GM19324 (cell line): ENCODE measurements around the gene GPR158.

Source experiments
- ATAC-seq: cut with Tn5 transposase; IDR thresholded peaks from one replicate; pipeline ENCODE4 v1.9.1; 2021; ENCODE audit warnings: mild to moderate bottlenecking, moderate library complexity; ENCODE audit not compliant: unreplicated experiment, low FRiP score

The GPR158 gene

DNA sequence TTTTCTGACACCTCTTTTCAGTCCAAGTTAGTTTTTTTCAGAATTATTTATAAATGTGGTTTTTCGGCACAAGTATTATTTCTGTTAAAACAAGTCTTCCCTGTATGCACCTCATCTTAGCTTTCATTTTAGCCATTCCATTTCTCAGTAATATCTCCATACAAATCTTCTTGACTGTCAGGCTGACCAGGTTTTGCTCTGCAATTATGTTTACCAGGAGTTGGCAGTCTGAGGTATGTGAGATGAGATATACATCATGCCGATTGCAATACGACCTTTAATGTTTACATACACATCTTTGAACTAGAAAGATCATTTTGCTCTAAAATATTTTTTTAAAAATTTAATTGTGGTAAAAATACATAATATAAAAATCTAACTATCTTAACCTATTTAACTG lies 209.8 kb downstream of the GPR158 start:
- no peak for ATAC-seq

DNA sequence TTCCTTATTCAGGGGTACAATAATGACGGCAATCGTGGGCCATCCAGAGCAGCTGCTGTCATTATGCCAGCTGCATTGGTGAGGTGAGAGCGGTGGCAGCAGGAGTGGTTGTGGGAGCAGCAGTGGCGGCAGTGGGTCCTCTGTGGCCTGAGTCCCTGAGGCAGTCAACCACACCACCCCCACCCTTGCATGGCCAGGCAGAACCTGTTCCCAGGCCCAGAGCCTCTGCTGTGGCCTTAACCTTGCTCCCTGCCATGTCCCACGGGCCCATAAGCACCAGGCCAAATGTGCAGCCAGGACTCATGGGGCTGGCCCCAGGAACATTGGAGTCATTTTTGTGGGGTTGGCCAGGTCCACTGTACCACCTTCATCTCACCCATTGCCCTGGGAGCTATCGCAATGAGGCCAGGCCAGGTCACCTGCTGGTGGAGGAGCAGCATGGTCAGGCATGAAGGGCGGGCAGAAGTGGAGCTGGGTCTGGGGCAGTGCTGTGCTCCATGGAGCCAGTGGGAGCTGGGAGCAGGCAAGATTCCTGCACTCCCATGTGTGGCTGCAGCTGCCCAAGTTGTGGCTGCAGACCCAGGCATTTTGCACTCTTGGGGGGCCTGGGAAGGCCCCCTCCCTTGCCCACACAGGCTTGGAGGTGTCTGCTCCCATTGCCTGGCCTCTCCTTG lies 213.5 kb downstream of the GPR158 start:
- no peak for ATAC-seq

DNA sequence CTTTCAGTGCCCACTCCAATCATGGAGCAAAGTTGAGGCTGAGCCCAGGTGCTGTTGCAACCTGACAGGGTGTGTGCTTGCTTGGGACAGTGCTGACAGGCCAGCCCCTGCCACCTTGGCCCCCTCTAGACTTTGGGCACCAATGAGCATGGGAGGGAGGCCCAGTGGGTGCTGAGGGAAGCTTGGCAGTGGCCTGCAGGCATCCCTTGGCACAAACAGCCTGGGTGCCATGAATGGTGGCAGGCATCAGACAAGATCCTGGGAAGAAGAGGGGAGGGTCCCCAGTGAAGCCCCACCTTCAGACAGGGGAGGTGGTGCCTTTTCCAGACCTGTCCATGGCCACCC lies 214.0 kb downstream of the GPR158 start:
- no peak for ATAC-seq

- ATAC-seq = no peak
Measured at GRCh38 chr10:25390733-25391132, 215.9 kb downstream of the GPR158 start.

DNA sequence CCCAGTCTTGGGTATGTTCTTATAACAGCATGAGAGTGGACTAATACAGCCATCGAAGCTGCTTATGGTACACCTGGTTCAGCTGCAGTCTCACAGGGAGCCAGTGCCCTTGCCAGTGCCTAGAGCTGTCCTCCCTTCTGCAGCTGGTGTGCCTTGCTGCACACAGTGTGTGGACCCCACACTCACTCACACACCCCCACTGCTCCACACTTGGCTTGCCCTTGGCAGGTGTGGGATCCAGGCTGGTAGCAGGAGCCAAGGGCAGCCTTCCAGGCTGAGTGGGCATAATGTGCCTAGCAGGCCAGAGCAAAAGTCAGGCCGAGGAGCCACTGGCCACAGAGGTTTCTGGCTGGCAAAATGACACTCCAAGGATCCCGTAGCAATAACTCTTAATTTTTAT lies 217.3 kb downstream of the GPR158 start:
- no peak for ATAC-seq

DNA sequence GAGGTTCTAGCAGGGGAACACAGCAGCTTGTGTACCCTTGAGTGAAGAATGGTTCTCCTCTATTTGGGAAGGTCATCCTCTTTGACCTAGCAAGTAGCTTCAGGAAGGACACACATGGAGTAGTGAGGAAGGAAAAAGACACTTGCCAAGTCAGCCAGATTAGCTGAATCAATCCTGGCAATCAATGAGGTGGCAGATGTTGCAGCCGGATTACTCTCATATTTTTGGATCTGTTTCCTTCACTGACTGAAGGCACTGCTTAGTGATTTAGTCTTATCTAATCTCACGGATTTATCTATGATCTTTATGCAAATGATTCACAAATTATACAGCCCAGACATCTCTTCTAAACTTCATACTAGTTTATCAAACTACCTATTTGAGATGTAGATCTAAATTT lies 218.8 kb downstream of the GPR158 start:
- no peak for ATAC-seq

GRCh38 chr10:25398680-25399079 lies 223.9 kb downstream of the GPR158 start:
- no peak for ATAC-seq

GRCh38 chr10:25405871-25406270 lies 231.1 kb downstream of the GPR158 start:
- no peak for ATAC-seq

- ATAC-seq = peak; percentile 87
Measured at GRCh38 chr10:25417611-25418010, 242.8 kb downstream of the GPR158 start.

GRCh38 chr10:25425776-25426175 lies 251.0 kb downstream of the GPR158 start:
- ATAC-seq = no peak

DNA sequence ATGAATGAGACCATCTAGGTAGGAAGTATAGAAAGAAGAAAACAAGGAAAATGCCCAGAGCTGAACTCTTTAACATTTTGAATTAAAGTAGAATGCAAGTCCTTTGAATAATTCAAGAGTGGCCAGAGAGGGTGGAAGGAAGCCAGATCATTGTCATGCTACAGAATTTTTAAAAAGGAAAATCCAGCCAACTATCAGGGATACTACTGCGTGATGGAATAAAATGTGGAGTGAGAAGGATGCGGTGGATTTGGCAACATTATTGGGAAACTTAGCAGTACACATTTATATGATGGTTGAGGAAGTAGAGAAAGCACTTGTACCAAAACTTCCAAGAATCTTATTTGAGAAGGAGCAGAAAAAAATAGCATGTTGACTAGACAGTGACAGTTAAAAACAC lies 261.6 kb downstream of the GPR158 start:
- ATAC-seq = no peak

DNA sequence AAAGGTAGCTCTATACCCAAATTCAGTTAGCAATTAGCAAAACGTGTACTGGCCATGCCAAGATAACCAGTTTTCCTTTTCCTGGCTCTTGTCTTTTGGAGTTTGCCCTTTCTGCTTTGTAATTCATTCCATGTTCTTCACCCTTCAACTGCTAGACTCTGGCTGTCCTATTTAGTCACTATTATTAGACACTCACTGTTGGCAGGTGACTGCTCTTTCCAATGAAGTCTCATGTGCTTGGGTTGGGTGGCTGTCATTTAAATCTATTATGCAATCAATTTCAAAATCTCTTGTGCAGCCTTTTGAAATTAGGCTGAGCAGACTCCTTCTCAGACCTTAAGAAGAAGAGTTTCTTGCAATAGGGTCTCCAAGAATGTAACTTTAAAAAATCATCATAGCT lies 266.5 kb downstream of the GPR158 start:
- no peak for ATAC-seq

- no peak for ATAC-seq
Measured at GRCh38 chr10:25444266-25444665, 269.5 kb downstream of the GPR158 start.

- no peak for ATAC-seq
Measured at GRCh38 chr10:25451401-25451800, 276.6 kb downstream of the GPR158 start.

- no peak for ATAC-seq
Measured at GRCh38 chr10:25453619-25454018, 278.8 kb downstream of the GPR158 start.

DNA sequence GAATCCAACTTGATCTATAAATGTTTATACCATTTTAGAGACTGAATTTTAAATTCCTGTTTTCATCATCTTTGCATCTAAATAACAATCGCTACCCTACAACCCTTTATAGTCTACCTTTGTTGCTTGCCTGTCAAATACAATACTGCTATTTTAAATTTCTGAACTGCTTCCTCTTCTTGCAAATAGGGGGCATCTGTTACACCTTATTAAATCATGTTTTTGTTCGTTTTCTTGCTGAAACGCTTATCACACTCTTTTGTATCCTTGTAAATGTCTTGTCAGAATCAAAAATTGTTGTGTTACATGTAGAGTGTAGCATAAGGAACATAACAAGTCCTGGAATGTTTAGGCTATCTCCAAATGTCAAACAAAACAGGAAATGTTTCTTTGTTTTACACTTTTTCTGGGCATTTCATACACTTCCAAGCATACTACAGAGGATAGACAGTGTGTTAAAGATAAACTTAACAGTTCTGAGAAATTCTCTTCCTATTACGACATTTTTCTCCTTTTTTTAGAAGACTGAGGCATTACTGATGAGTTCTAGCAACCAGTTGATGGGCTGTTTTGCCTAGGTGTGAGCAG lies 281.3 kb downstream of the GPR158 start:
- ATAC-seq = no peak

DNA sequence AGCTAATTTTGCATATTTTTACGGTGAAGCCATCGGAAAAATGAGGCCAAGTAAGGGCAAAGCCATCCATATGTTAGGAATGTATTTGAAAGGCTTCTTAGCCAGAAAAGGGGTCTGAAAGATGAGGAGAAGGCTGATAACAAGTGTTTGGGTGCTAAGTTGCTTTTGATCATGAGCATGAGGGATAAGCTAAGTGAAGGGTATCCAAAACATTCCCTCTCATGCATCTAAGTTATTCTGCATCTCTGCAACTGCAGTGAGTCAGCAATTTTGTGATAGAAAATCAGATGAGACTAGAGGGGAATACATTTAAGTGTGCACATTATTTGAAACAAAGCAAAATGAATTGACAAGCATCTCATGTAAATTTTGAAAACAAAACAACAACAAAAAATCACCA lies 282.8 kb downstream of the GPR158 start:
- no peak for ATAC-seq

DNA sequence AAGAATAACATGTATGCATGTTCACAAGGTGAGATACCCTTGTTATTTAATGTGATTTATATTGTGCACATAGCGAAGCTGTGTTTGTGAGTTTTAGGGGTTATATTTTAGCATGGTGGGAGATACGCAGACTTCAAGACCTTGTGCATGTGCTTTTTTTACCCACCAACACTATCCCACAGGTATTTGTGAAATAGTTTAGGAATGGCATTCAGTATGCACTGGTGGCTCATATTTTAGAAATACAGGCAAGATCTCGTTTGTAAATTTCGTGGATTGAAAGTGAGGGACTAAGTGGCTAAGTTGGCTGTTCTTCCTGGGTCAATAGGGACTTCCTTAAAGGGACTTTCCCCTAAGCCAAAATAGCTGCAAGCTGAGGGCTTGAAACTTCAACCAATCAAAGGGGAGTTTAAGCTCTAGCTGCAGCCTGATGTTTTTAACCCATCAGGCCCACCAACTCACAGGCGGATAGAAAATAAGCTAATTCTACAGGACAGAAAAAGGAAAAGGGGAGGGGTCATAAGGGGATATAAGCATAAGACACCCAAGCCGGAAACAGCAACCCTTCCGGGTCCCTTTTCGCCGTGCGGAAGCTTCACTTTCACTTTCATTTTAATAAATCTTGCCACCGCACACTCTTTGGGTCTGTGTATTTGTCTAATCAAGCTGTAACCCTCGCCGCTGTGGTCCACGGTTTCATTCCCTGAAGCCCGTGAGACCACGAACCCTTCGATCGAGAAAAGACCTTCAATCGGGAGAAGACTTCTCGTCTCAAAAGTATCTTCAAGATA lies 291.0 kb downstream of the GPR158 start:
- no peak for ATAC-seq

GRCh38 chr10:25467881-25468280 lies 293.1 kb downstream of the GPR158 start:
- no peak for ATAC-seq

DNA sequence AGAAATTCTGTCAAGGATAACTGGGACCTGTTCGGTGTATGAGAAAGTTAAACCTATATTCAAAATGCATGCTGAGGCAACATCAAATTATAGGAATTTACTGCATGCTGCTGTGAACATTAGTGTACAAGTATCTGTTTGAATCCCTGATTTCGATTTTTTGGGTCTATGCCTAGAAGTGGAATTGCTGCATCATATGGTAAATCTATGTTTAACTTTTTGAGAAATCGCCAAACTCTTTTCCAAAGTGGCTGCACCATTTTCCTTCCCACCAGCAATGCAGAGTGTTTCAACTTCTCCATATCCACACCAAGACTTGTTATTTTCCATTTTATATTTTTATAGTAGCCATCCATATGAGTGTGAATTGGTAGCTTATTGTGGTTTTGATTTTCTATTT lies 306.7 kb downstream of the GPR158 start:
- ATAC-seq = no peak

- ATAC-seq = no peak
Measured at GRCh38 chr10:25483999-25484398, 309.2 kb downstream of the GPR158 start.

DNA sequence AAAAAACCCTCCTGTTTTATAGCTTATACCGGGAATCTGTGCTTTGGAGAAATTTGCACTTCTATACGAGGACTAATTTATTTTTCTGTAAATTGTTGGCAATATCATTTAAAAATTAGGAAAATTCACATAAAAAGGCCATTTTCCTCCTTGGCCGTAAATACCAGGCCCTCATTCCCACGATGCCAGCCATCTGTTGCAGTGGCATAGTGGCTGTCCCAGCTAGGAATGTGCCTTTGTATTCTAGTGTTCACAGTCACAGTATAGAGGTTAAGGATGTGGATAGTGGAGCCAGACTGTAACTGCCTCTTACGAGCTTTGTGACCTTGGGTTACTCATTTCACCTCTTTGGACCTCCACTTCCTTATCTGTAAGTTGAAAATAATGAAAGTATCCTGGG lies 312.5 kb downstream of the GPR158 start:
- no peak for ATAC-seq
